PFSK-1 (cell line): ENCODE measurements around the gene ACIN1.

Experiments
- FOXP2 ChIP-seq: optimal IDR thresholded peaks from 2 replicates; pipeline ENCODE3; 2011; ENCODE audit warnings: borderline replicate concordance, control low read depth, inconsistent platforms; ENCODE audit not compliant: insufficient read depth; ENCODE audit errors: extremely low read length, extremely low read depth
- POLR2AphosphoS5 ChIP-seq: IDR thresholded peaks from 2 replicates; pipeline ENCODE4 v1.6.1; 2012; ENCODE audit warnings: low read depth, mild to moderate bottlenecking, control low read depth, low read length, moderate library complexity
- SIN3A ChIP-seq: IDR thresholded peaks from 2 replicates; pipeline ENCODE4 v1.6.1; 2012; ENCODE audit warnings: mild to moderate bottlenecking, low read length, moderate library complexity, borderline replicate concordance; ENCODE audit not compliant: insufficient read depth
- TAF1 ChIP-seq: IDR thresholded peaks from 2 replicates; pipeline ENCODE4 v1.6.1; 2012; ENCODE audit warnings: low read length, control low read depth, borderline replicate concordance; ENCODE audit not compliant: insufficient read depth
- TF ChIP-seq, protein P1 (sequence below), 2 experiments: IDR thresholded peaks; 2 replicates each; pipeline versions ENCODE4 v1.6.1 to v1.8.0; 2011 to 2012; ENCODE audit warnings: low read depth in 2 of 2, low read length in 2 of 2, control low read depth in 1 of 2, inconsistent platforms in 1 of 2, mild to moderate bottlenecking in 1 of 2, moderate library complexity in 1 of 2; ENCODE audit not compliant: insufficient read depth in 1 of 2

The ACIN1 gene

GRCh38 chr14:23033251-23033727 lies 61.6 kb downstream of the ACIN1 start:
- no peak for TF ChIP-seq POLR2AphosphoS5
- TF ChIP-seq, protein P1, sequence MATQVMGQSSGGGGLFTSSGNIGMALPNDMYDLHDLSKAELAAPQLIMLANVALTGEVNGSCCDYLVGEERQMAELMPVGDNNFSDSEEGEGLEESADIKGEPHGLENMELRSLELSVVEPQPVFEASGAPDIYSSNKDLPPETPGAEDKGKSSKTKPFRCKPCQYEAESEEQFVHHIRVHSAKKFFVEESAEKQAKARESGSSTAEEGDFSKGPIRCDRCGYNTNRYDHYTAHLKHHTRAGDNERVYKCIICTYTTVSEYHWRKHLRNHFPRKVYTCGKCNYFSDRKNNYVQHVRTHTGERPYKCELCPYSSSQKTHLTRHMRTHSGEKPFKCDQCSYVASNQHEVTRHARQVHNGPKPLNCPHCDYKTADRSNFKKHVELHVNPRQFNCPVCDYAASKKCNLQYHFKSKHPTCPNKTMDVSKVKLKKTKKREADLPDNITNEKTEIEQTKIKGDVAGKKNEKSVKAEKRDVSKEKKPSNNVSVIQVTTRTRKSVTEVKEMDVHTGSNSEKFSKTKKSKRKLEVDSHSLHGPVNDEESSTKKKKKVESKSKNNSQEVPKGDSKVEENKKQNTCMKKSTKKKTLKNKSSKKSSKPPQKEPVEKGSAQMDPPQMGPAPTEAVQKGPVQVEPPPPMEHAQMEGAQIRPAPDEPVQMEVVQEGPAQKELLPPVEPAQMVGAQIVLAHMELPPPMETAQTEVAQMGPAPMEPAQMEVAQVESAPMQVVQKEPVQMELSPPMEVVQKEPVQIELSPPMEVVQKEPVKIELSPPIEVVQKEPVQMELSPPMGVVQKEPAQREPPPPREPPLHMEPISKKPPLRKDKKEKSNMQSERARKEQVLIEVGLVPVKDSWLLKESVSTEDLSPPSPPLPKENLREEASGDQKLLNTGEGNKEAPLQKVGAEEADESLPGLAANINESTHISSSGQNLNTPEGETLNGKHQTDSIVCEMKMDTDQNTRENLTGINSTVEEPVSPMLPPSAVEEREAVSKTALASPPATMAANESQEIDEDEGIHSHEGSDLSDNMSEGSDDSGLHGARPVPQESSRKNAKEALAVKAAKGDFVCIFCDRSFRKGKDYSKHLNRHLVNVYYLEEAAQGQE (IDR thresholded peaks at IDR 0.05; ENCODE audit: insufficient read depth in 1 of 2, low read depth in 2 of 2, low read length in 2 of 2): no peak
- no peak for TF ChIP-seq TAF1
- TF ChIP-seq SIN3A: no peak
- TF ChIP-seq FOXP2: no peak

- no peak for TF ChIP-seq POLR2AphosphoS5
These were observed 64.0 kb downstream of the ACIN1 start for GRCh38 chr14:23030936-23031335.

DNA sequence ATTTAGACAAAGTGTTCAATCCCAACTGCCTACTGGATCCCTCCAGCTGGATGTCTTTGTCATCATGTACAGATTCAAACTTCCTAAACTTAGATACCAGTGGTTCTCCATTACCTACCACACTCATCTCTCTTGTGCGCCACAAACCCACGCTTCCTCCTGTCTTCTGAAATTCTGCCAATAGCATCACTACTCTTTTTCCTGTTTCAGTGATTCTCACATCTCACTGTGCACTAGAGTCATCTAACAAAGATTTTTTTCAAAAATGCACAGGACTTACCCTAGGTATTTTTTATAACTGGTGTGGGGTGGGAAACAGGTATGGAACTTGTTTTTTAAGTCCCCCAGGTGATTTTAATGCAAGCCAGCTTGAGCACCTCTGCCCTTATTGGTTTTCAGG lies 66.1 kb downstream of the ACIN1 start:
- TF ChIP-seq, protein P1 (IDR thresholded peaks at IDR 0.05; ENCODE audit: insufficient read depth in 1 of 2, low read depth in 2 of 2, low read length in 2 of 2): no peak
- TF ChIP-seq SIN3A (no peak), POLR2AphosphoS5 (no peak), FOXP2 (no peak), TAF1 (no peak)

DNA sequence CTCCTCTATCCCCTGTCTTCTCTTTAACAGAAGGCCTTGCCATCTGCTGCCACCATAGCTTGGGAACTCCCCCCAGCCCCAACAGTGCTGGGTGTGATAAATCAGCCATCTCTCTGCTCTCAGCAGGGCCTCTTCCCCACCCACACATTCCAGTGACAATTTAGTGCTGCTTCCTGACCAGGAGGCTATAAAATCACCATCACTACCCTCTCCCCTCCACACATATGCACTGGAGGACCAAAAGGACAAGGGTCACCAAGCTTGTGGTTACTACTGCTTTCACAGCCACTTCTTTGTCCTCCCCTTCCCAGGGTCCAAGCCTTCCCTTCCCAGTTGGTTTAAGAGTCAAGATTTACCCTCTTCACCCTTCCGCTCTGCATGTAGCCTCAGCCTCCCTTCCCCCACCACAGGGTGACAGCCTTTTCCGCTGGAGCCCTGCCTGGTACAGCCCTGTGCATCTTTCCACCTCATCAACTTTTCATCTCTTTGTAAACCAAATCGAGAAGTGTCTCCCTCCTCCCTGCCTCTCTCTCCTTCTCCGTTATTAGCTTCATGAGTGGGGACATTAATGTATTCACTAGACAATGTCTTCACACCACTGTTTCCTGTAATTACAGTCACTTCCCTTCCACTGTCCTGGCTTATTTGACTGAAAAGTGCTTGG lies 69.7 kb downstream of the ACIN1 start:
- TF ChIP-seq TAF1: no peak
- no peak for TF ChIP-seq SIN3A

DNA sequence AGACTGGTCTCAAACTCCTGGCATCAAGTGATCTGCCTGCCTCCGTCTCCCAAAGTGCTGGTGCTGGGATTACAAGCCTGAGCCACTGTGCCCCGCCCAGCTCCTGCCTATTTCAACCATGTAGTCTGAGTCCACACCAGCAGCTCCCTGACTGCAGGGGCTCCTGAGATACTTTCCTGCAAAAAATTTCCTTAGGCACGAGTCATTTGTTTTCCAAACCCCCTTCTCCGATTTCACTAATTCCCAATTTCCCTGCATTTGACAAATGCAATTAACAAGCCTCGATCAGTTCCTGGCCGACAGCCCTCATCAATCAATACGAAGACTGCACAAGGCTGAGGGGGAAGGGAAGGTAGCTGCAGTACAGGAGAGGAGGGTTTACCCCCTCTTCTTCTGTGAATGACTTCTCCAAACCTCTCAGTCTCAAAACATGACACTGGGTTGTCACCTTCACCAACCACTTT lies 70.3 kb downstream of the ACIN1 start:
- TF ChIP-seq FOXP2 (no peak), POLR2AphosphoS5 (no peak), TAF1 (no peak), SIN3A (no peak)
- TF ChIP-seq, protein P1 (IDR thresholded peaks at IDR 0.05; ENCODE audit: insufficient read depth in 1 of 2, low read depth in 2 of 2, low read length in 2 of 2): no peak

GRCh38 chr14:23023795-23024152 lies 71.2 kb downstream of the ACIN1 start:
- TF ChIP-seq, protein P1 (IDR thresholded peaks at IDR 0.05; ENCODE audit: insufficient read depth in 1 of 2, low read depth in 2 of 2, low read length in 2 of 2): no peak
- TF ChIP-seq POLR2AphosphoS5 (no peak), TAF1 (no peak), FOXP2 (no peak), SIN3A (no peak)
